Breast epithelium (tissue), 3 donors: Measurements from ENCODE around the gene FKTN.

Experiments
- POLR2A ChIP-seq: fragments of 450-650 bp; IDR thresholded peaks from one replicate; pipeline ENCODE4 v1.6.1; 2016; ENCODE audit warnings: antibody characterized with exemption, mild to moderate bottlenecking, moderate library complexity
- POLR2AphosphoS5 ChIP-seq, 3 donors: sonication (generic); formaldehyde crosslinking; IDR thresholded peaks; one replicate each; pipeline ENCODE4 v1.6.1; 2017; ENCODE audit warnings: antibody characterized with exemption in 3 of 3
- TF ChIP-seq, protein P1 (sequence below), 3 donors: fragments of 450-650 bp; IDR thresholded peaks; one replicate each; pipeline ENCODE4 v1.5.1; 2016 to 2017; ENCODE audit warnings: antibody characterized with exemption in 3 of 3, mild to moderate bottlenecking in 3 of 3, moderate library complexity in 3 of 3

DNA sequence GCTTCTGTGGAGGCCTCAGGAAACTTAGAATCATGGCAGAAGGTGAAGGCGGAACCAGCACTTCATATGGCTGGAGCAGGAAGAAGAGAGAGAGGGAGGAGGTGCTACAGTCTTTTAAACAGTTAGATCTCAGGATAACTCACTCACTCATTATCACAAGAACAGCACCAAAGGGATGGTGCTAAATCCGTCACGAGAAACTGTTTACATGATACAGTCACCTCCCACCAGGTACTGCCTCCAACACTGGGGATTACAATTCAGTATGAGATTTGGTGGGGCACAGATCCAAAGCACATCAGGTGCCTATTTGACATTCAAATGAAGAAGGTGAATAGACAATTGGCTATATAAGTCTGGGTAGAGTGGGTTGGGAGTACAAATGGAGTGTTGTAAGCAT lies 35.2 kb downstream of the FKTN start:
- no peak for TF ChIP-seq POLR2A
- TF ChIP-seq, protein P1, sequence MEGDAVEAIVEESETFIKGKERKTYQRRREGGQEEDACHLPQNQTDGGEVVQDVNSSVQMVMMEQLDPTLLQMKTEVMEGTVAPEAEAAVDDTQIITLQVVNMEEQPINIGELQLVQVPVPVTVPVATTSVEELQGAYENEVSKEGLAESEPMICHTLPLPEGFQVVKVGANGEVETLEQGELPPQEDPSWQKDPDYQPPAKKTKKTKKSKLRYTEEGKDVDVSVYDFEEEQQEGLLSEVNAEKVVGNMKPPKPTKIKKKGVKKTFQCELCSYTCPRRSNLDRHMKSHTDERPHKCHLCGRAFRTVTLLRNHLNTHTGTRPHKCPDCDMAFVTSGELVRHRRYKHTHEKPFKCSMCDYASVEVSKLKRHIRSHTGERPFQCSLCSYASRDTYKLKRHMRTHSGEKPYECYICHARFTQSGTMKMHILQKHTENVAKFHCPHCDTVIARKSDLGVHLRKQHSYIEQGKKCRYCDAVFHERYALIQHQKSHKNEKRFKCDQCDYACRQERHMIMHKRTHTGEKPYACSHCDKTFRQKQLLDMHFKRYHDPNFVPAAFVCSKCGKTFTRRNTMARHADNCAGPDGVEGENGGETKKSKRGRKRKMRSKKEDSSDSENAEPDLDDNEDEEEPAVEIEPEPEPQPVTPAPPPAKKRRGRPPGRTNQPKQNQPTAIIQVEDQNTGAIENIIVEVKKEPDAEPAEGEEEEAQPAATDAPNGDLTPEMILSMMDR (IDR thresholded peaks at IDR 0.05), result no peak
- no peak for TF ChIP-seq POLR2AphosphoS5 (IDR thresholded peaks at IDR 0.05)
